Fibroblast of lung (primary cell): ENCODE measurements around the gene DNAI2. TPM values are rescaled to one million over a fixed set of nuclear protein-coding genes. Genes with fewer than 3 reads are reported as not detected.

Experiments
- DNase-seq, 2 donors: peaks; one replicate each; pipeline versions ENCODE4 v3.0.0 to v3.0.0-alpha.2; 2010; ENCODE audit warnings: low read depth in 2 of 2
- H2AFZ ChIP-seq: 2 replicates; pipeline ENCODE4 v1.5.1; 2012; ENCODE audit warnings: low read length, control low read depth, inconsistent platforms
- H3K27ac ChIP-seq: 2 replicates; pipeline ENCODE4 v1.5.1; 2011; ENCODE audit warnings: low read length, control low read depth; ENCODE audit not compliant: insufficient read depth
- H3K27me3 ChIP-seq: 2 replicates; pipeline ENCODE4 v1.5.1; 2011; ENCODE audit warnings: mild to moderate bottlenecking, low read length; ENCODE audit not compliant: control insufficient read depth, insufficient read depth
- H3K36me3 ChIP-seq: 2 replicates; pipeline ENCODE4 v1.5.1; 2011; ENCODE audit warnings: low read length; ENCODE audit not compliant: control insufficient read depth, insufficient read depth
- H3K4me1 ChIP-seq: 2 replicates; pipeline ENCODE4 v1.5.1; 2011; ENCODE audit warnings: low read length; ENCODE audit not compliant: control insufficient read depth, insufficient read depth; ENCODE audit errors: extremely low read depth
- H3K4me2 ChIP-seq: 2 replicates; pipeline ENCODE4 v1.5.1; 2011; ENCODE audit warnings: low read length, control low read depth; ENCODE audit not compliant: insufficient read depth; ENCODE audit errors: extremely low read depth
- H3K4me3 ChIP-seq, 4 experiments: fragments of 200-600 bp in 1 of 4; sonication (generic) in 1 of 4; replicated peaks in 1 of 4; 2 replicates each; pipeline ENCODE4 v1.5.1; 2011 to 2016; ENCODE audit warnings: low read length in 4 of 4, low read depth in 3 of 4, mild to moderate bottlenecking in 3 of 4, control low read depth in 2 of 4, inconsistent platforms in 1 of 4, mixed read lengths in 1 of 4; ENCODE audit not compliant: insufficient read depth in 1 of 4; ENCODE audit errors: control extremely low read depth in 1 of 4
- H3K79me2 ChIP-seq: 2 replicates; pipeline ENCODE4 v1.5.1; 2012; ENCODE audit warnings: mild to moderate bottlenecking, low read length, inconsistent platforms; ENCODE audit not compliant: control insufficient read depth, insufficient read depth
- H3K9ac ChIP-seq: 2 replicates; pipeline ENCODE4 v1.5.1; 2011; ENCODE audit warnings: mild to moderate bottlenecking, low read length, control low read depth; ENCODE audit not compliant: insufficient read depth
- H3K9me3 ChIP-seq: 2 replicates; pipeline ENCODE4 v1.5.1; 2012; ENCODE audit warnings: low read depth, low read length; ENCODE audit not compliant: control insufficient read depth, insufficient read depth
- H4K20me1 ChIP-seq: 2 replicates; pipeline ENCODE4 v1.5.1; 2011; ENCODE audit warnings: low read length; ENCODE audit not compliant: control insufficient read depth, insufficient read depth; ENCODE audit errors: extremely low read depth
- CTCF ChIP-seq, 2 donors: IDR thresholded peaks in 1 of 2; conservative IDR thresholded peaks in 1 of 2; 1 replicate in 1 of 2; 2 replicates in 1 of 2; pipeline ENCODE4 v1.5.1; 2011 to 2012; ENCODE audit warnings: low read length in 2 of 2, control low read depth in 1 of 2, inconsistent platforms in 1 of 2, low read depth in 1 of 2, mild to moderate bottlenecking in 1 of 2
- EZH2 ChIP-seq: IDR thresholded peaks from 2 replicates; pipeline ENCODE4 v1.5.1; 2012; ENCODE audit warnings: low read length, control low read depth, mild to moderate bottlenecking; ENCODE audit errors: missing control alignments
- polyA plus RNA-seq, 2 donors: library from polyadenylated mRNA; depleted of rRNA in 1 of 2; stranded (reverse) in 1 of 2; unstranded in 1 of 2; fragments of >200 nt; gene quantifications; 2 replicates each; pipeline ENCODE4 v1.2.1, GENCODE V29; 2011 to 2012; ENCODE audit warnings: missing spikeins in 1 of 2
- total RNA-seq: library from RNA; depleted of rRNA; stranded (reverse); fragments of >200 nt; gene quantifications from 2 replicates; pipeline ENCODE4 v1.2.1, GENCODE V29; 2014

The DNAI2 gene
- total and polyA plus RNA-seq, 2 donors (not counting 1 experiment from before 2014, with no cell fraction given), result not detected

DNA sequence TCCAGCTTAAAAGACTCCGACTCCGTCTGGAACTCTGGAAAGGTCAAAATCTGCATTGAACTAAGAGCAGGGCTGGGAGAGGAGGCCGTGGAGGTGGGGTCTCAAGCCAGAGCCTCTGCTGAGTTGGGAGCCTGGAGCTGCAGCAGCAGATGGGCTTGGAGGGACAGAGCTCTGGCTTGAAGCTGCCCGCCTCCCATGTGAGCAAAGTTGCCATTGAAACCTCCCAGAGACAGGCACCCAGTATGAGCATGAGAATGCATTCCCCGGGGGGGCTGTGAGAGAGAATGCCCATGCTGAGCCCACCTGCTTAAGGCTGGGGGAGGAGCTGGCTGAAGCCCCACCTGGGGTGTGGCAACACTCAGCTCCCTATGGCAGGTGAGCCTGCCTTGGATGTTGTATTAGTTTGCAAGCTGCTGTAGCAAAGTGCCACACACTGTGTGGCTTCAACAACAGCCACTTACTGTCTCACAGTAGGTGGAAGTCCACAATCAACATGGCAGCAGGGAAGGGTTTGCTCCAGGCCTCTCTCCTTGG is 61.6 kb downstream of the DNAI2 start:
- H2AFZ ChIP-seq, result no peak overlapping the region
- no peaks in the 10 kb centered on the region for H4K20me1 ChIP-seq
- H3K27ac ChIP-seq, result no peak overlapping the region
- no peak overlapping the region for H3K9ac ChIP-seq
- no peak for DNase-seq
- H3K4me1 ChIP-seq, result no peaks in the 10 kb centered on the region
- H3K9me3 ChIP-seq, result no peaks in the 10 kb centered on the region
- no peak for TF ChIP-seq EZH2
- TF ChIP-seq CTCF (conservative IDR thresholded peaks at IDR 0.05 in 1 of 2, IDR thresholded peaks at IDR 0.05 in 1 of 2; ENCODE audit: low read depth in 1 of 2, low read length in 2 of 2), result no peak
- no peaks in the 10 kb centered on the region for H3K79me2 ChIP-seq
- H3K36me3 ChIP-seq, result no peaks in the 10 kb centered on the region
- H3K4me3 ChIP-seq, result no peak overlapping the region
- no peaks in the 10 kb centered on the region for H3K27me3 ChIP-seq
- no peak overlapping the region for H3K4me2 ChIP-seq

DNA sequence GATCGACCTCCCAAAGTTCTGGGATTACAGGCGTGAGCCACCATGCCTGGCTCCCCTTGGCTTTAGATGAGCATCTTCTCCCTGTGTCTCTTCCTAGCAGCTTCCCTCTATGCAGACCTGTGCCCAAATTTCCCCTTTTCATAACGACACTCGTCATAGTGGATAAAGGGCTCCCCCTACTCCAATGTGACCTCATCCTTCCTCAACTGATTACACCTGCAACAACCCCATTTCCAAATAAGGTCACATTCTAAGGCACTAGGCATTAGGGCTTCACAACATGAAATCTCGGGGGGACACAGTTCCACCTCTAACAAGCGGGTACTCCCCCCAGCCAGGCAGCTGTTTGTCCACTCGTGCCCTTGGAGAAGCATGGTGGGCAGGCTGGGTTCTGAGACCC is 62.3 kb downstream of the DNAI2 start:
- no peak overlapping the region for H3K27ac ChIP-seq
- H3K4me3 ChIP-seq, result no peak overlapping the region
- H3K4me1 ChIP-seq, result no peaks in the 10 kb centered on the region
- TF ChIP-seq EZH2 (no peak), CTCF (conservative IDR thresholded peaks at IDR 0.05 in 1 of 2, IDR thresholded peaks at IDR 0.05 in 1 of 2; ENCODE audit: low read depth in 1 of 2, low read length in 2 of 2) (no peak)
- H3K9ac ChIP-seq, result no peak overlapping the region
- no peaks in the 10 kb centered on the region for H3K27me3 ChIP-seq
- DNase-seq, result no peak
- H3K9me3 ChIP-seq, result no peaks in the 10 kb centered on the region
- H3K4me2 ChIP-seq, result no peak overlapping the region
- no peaks in the 10 kb centered on the region for H4K20me1 ChIP-seq
- no peak overlapping the region for H2AFZ ChIP-seq
- no peaks in the 10 kb centered on the region for H3K79me2 ChIP-seq
- no peaks in the 10 kb centered on the region for H3K36me3 ChIP-seq

DNA sequence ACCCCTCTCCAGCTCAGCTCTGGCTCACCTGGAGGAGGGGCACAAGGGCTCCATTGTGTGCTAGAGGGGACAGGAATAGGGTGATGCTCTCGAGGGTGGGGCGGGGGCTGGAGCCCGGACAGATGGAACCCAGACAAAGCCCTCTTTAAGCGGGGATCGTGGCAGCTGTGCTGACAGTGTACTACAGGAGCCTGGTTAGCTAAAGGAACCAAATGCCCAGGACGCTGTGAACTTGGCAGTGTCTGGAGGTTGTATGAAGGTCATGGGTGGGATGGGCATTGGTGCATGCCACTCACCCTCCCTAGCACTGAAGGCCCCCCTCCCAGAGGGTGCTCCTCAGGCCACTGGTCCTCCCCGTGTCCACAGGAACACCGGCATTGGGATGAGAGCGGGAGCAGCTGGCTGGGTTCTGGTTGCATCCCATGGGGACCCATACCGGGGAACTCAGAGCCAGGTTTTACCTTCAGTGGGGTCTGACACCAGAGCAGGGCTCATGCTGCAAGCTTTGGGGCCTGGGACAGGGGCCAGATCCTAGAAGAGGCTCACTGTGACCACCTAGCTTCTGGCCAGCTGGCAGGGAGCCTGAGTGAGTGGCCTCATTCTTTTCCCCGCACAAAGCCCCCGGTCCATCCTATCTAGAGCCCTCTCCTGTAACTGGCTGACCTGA is 63.9 kb downstream of the DNAI2 start:
- Histone ChIP-seq H4K20me1 (no peaks in the 10 kb centered on the region), H3K4me3 (no peak overlapping the region), H3K9me3 (no peaks in the 10 kb centered on the region), H3K27ac (no peak overlapping the region), H2AFZ (no peak overlapping the region), H3K4me1 (no peaks in the 10 kb centered on the region), H3K27me3 (no peaks in the 10 kb centered on the region), H3K36me3 (no peaks in the 10 kb centered on the region), H3K9ac (no peak overlapping the region), H3K4me2 (no peak overlapping the region), H3K79me2 (no peaks in the 10 kb centered on the region)
- no peak for TF ChIP-seq CTCF (conservative IDR thresholded peaks at IDR 0.05 in 1 of 2, IDR thresholded peaks at IDR 0.05 in 1 of 2; ENCODE audit: low read depth in 1 of 2, low read length in 2 of 2)
- TF ChIP-seq EZH2, result no peak
- no peak for DNase-seq
